Effector memory CD8-positive, alpha-beta T cell (primary cell): ENCODE results near the gene PVALB.

ENCODE experiments used
- ATAC-seq: fragments of 150-1000 bp; cut with Tn5 transposase; replicated peaks from 2 replicates; pipeline ENCODE4 v1.10.0; 2021; ENCODE audit warnings: mild to moderate bottlenecking, moderate library complexity
- DNase-seq, 3 experiments: peaks; one replicate each; pipeline ENCODE4 v3.0.0; 2021
- H3K27ac Mint-ChIP-seq, 2 donors: one replicate each; pipeline ENCODE4 v1.8.0; 2022; ENCODE audit warnings: mild to moderate bottlenecking in 2 of 2, mixed read lengths in 2 of 2, moderate library complexity in 2 of 2
- H3K27me3 Mint-ChIP-seq, 2 donors: one replicate each; pipeline ENCODE4 v1.8.0; 2022; ENCODE audit warnings: mixed read lengths in 2 of 2
- H3K36me3 Mint-ChIP-seq: one replicate; pipeline ENCODE4 v1.8.0; 2022; ENCODE audit warnings: mild to moderate bottlenecking, moderate library complexity, mixed read lengths; ENCODE audit not compliant: insufficient read depth
- H3K4me1 Mint-ChIP-seq, 2 donors: one replicate each; pipeline ENCODE4 v1.8.0; 2022; ENCODE audit warnings: low read depth in 2 of 2, mixed read lengths in 2 of 2
- H3K4me3 Mint-ChIP-seq, 2 donors: one replicate each; pipeline ENCODE4 v1.8.0; 2022; ENCODE audit warnings: mild to moderate bottlenecking in 2 of 2, mixed read lengths in 2 of 2, moderate library complexity in 2 of 2
- H3K9me3 Mint-ChIP-seq, 2 donors: one replicate each; pipeline ENCODE4 v1.8.0; 2022; ENCODE audit warnings: mixed read lengths in 2 of 2

The PVALB gene

DNA sequence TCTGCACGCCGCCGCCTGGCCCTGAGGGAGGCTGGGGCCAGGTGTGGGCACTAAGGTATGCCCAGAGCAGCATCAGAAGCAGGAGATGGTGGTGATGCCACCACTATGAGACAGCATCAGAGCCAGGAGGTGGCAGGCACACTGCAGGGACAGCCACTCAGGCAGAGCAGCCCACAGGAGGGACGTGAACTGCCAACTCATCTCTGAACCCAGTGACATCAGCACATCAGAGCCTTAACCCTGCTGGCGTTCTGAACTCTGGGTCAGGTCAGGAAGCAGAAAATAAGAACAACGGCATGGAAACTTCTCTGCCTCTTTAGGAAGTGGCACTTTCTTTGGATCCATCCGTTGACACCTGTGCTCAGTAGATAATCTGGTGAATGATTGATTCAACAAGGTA, 26.2 kb downstream of the PVALB start:
- DNase-seq: no peak
- no peaks in the 10 kb centered on the region for H3K9me3 Mint-ChIP-seq
- ATAC-seq: no peak
- H3K36me3 Mint-ChIP-seq: peaks cover 5% of the 10 kb centered on the region
- no peak overlapping the region for H3K27ac Mint-ChIP-seq
- no peak overlapping the region for H3K4me3 Mint-ChIP-seq
- H3K4me1 Mint-ChIP-seq: no peaks in the 10 kb centered on the region
- H3K27me3 Mint-ChIP-seq: peaks cover 32 to 72% of the 10 kb centered on the region in 2 donors

DNA sequence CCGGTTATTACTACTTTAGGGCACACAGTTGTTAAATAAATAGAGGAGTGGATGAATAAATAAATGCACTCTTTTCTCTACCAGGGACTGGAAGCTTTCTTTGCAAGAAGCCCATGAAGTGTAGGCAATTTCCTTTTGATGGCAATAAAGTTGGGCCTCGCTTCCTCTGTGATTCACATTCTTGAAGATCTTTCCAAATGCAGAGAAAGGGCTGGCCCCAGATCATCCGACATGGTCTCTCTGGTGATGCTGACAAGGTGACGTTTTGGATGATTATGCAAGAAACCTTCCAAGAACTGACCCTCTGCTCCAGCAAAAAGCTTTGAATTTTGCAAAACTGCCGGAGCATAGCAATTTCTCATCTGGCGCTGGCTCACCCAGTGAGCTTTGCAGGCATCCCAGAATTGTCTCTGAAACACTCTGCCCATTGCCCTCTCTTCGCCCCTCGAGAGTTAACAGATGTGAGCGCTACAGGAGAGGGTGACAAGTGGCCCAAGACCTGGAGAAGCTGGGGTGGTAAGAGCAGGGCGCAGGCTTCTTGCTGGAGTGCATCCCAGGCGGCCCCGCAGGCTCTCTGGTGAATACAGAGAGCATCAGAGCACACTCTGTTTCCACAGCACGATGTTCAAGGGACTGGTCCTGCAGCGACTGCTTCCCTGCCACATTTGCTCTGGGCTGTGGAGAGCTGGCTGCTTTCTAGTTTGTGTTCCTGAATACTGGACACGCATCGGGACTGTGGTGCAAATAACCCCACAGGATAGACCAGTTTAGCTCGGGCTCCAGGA, 29.4 kb downstream of the PVALB start:
- no peak overlapping the region for H3K27ac Mint-ChIP-seq
- peaks cover 19 to 79% of the 10 kb centered on the region in 2 donors for H3K27me3 Mint-ChIP-seq
- no peaks in the 10 kb centered on the region for H3K9me3 Mint-ChIP-seq
- ATAC-seq: no peak
- H3K4me3 Mint-ChIP-seq: no peak overlapping the region
- H3K36me3 Mint-ChIP-seq: peaks cover 7% of the 10 kb centered on the region
- no peak for DNase-seq
- H3K4me1 Mint-ChIP-seq: peaks cover 2 to 6% of the 10 kb centered on the region in 2 donors

DNA sequence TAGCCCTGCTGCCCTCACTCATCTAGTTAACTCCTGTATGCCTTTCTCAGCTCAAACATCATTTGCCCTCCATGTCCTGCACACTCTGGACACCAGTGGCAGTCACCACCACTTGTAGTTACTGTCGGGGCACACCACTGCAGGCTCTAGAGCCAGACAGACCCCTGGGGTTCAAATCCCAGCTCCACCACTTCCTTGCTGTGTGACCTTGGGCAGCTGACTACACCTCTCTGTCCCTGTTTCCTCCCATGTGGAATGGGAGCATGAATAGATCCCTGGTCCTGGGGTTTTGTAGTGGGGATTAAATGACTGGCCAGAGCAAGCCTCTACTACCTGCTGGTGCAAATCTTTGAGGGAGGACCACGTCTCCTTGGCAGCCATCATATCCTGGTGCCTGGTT, 33.1 kb downstream of the PVALB start:
- no peak overlapping the region for H3K4me3 Mint-ChIP-seq
- peaks cover 6 to 9% of the 10 kb centered on the region in 2 donors for H3K4me1 Mint-ChIP-seq
- peaks cover 7% of the 10 kb centered on the region for H3K36me3 Mint-ChIP-seq
- H3K9me3 Mint-ChIP-seq: no peaks in the 10 kb centered on the region
- H3K27me3 Mint-ChIP-seq: peaks cover 6 to 50% of the 10 kb centered on the region in 2 donors
- DNase-seq (no peak), ATAC-seq (no peak)
- peak overlapping the region in 1 of 2 donors; percentile 5 for H3K27ac Mint-ChIP-seq

DNA sequence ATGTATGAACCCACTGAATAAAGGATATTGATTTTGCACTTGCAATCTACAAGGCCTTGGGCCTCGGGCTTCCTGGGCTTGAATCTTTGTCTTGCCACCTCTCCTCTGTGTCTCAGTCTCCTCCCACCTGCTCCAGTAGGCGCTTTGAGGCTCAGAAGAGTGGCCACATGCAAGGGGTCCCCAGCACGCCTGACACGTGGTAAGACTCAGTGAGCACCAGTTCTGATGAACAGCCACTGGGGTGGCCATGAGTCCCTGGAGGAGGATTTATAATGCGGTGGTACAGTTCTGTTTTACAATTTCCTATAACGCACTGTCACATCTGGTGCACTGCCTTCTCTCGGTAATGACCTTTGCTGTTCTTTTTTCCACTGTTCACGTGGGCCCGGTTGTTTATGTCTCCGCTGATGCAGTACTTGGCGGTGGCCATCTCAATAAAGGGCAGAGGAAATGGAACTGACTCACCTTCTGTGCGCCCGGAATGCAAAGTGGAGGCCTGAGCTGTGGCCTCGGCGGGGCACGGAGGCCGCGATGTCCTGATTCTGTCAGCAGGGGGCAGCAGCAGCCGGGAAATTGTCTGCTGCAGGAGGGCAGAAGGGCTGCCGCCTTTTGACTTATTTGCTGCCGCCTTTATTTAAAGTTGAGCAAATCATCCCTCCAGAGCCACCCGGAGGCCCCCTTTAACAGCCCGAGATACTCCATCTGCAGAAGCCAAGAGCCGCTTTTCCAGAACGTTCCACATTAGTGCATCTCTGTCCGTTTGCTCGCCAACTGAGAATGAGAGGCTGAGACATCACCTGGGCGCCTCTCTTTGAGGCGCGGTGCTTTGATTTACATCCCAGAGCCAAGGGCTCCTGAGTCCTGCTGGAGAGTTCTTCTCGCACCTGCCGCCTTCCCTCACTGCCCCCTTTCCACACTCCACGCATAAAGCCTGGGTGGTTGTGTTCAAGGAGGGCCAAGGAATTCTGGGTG, 34.9 kb downstream of the PVALB start:
- H3K4me3 Mint-ChIP-seq: peak overlapping the region in 1 of 2 donors; percentile 37
- H3K9me3 Mint-ChIP-seq: no peaks in the 10 kb centered on the region
- H3K36me3 Mint-ChIP-seq: peaks cover 2% of the 10 kb centered on the region
- peaks cover 0 to 37% of the 10 kb centered on the region in 2 donors for H3K27me3 Mint-ChIP-seq
- DNase-seq (peak; percentile 84 to 90 (median 84)), ATAC-seq (peak; percentile 95)
- H3K27ac Mint-ChIP-seq: peak overlapping the region in 1 of 2 donors; percentile 79
- H3K4me1 Mint-ChIP-seq: peaks cover 7 to 9% of the 10 kb centered on the region in 2 donors

DNA sequence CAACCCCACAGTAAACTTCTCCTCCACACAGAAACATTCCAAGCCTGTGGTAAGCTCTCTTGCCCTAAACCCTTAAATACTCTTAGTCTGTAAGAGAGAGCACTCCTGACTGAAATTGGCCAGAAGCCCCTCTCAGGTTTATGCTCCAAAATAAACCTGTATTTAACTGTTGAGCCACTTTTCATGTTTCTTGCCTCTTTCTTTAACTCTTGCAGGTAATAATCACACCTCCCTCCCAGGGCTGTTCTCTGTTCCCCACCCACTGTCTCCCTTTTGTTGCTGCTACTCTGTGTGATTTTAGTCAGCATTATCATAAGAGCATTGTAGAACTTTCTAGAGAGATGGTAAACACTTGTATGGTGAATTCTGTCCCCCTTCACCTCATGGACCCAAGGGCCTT, 38.8 kb downstream of the PVALB start:
- H3K4me3 Mint-ChIP-seq: no peak overlapping the region
- H3K27ac Mint-ChIP-seq: no peak overlapping the region
- no peak for ATAC-seq
- no peak for DNase-seq
- H3K9me3 Mint-ChIP-seq: no peaks in the 10 kb centered on the region
- H3K4me1 Mint-ChIP-seq: peaks cover 20 to 22% of the 10 kb centered on the region in 2 donors
- H3K27me3 Mint-ChIP-seq: no peaks in the 10 kb centered on the region
- peaks cover 14% of the 10 kb centered on the region for H3K36me3 Mint-ChIP-seq

GRCh38 chr22:36776722-36777121, 40.1 kb downstream of the PVALB start:
- H3K4me3 Mint-ChIP-seq: peak overlapping the region; percentile 82 to 83
- no peaks in the 10 kb centered on the region for H3K9me3 Mint-ChIP-seq
- peaks cover 14% of the 10 kb centered on the region for H3K36me3 Mint-ChIP-seq
- H3K27ac Mint-ChIP-seq: peak overlapping the region; percentile 92 to 95
- H3K27me3 Mint-ChIP-seq: no peaks in the 10 kb centered on the region
- peaks cover 14 to 19% of the 10 kb centered on the region in 2 donors for H3K4me1 Mint-ChIP-seq
- peak in 1 of 3 experiments; percentile 4 for DNase-seq
- no peak for ATAC-seq

DNA sequence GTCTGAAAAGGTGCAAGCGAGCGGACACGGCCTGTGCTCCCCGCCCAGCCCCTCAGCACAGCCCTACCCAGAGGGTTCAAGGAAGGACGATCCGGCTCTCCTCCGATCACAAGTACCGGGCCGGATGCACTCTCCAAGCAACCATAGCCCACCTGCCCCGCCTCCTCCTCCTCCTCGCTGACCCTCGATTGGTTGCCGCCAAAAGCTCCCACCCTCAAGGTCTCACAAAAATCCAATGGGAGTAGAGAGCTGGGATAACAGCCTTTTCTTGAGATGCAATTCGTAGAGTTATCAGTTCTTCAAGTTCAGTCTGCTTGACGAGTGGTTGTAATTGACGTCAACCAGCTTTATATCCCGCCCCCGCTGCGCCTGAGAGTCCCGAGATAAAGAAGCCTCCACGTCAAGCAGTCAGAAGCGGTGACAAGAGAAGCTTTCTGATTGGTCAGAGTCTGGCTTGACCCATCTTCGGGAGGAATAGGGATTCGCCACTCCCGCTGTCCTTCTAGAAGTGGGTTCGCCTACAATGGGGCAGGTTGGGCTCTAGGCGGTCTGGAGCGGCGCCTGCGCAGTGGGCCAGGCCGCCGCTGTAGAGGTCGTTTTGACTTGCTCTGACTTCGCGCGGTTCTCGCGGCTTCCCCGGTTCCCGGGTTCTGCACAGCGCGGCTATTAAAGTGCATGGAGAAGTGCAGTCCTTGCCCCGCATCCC, 40.7 kb downstream of the PVALB start, which contains the start of gene IFT27:
Gene IFT27, minus strand, starts transcription at position 156 of the 706 bp plus-strand sequence. CDS start 412 bp downstream, outside the sequence.
- Mint-ChIP-seq H3K36me3 (peaks cover 14% of the 10 kb centered on the region), H3K4me1 (peaks cover 15 to 20% of the 10 kb centered on the region in 2 donors), H3K9me3 (no peaks in the 10 kb centered on the region), H3K4me3 (peak within 1 kb of the TSS; percentile 82 to 83), H3K27ac (peak within 1 kb of the TSS; percentile 92 to 95), H3K27me3 (no peaks in the 10 kb centered on the region)
- ATAC-seq (peak; percentile 86), DNase-seq (peak; percentile 92 to 96 (median 94))

DNA sequence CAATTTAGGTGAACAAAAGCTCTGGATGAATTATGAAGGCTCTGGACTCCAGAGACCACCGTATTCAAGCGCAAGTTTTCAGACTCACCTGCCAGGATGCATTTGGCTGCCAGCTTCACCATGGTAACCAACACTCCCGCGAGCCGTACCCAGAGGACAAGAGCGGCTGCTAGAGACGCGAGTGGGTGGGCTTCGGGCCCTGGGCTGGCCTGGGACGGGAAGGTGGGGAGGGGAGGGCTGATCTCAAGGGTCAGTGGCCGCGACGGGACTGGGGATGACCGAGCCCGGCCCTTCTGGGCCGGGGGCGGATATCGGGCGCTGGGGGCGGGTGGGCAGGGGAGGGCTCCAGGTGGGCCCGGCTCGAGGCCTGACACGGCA, 41.3 kb downstream of the PVALB start:
- peaks cover 14% of the 10 kb centered on the region for H3K36me3 Mint-ChIP-seq
- peak overlapping the region; percentile 82 to 83 for H3K4me3 Mint-ChIP-seq
- no peaks in the 10 kb centered on the region for H3K27me3 Mint-ChIP-seq
- peak; percentile 33 to 47 (median 40) for DNase-seq
- H3K4me1 Mint-ChIP-seq: peaks cover 17 to 20% of the 10 kb centered on the region in 2 donors
- H3K9me3 Mint-ChIP-seq: no peaks in the 10 kb centered on the region
- no peak for ATAC-seq
- H3K27ac Mint-ChIP-seq: peak overlapping the region; percentile 92 to 95

DNA sequence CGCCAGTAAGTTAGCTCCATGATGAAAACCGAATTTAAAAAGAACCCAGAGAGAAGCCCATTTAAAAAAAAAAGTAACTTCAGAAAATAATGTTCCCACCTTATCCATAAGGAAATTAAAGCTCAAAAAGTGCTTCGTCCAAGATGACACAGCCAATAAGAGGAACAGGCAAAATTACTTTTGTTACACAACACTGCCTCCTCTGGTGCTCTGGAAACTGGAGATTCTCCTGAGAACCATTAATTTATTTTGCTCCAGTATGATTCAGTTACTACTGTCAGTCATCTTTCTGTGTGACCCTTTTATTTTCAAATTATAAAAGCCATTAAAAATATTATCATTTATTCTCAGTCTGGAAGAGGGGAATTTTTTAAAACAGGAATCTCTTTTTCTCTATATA, 42.9 kb downstream of the PVALB start:
- Mint-ChIP-seq H3K4me1 (peaks cover 21% of the 10 kb centered on the region in 2 donors), H3K4me3 (no peak overlapping the region), H3K36me3 (peaks cover 14% of the 10 kb centered on the region), H3K27ac (no peak overlapping the region), H3K27me3 (no peaks in the 10 kb centered on the region), H3K9me3 (no peaks in the 10 kb centered on the region)
- no peak for ATAC-seq
- no peak for DNase-seq

DNA sequence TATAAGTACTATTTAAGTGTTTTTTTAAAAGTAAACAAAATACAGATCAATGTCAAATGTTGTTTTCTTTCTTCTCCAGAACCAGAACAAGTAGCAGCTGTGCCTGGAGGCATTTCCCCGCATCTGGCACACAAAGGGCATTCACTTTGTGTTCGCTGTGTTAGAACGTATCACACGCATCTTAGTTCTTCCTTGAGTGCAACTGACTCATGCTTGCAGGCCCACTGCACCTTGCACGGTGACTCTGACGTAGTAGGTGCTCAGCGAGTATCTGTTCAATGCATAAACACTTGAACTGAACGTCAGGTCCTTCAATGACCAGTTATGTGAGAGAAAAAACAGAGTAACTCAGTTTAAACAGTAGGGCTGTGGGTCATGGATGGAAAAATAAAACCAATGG, 44.4 kb downstream of the PVALB start:
- H3K4me3 Mint-ChIP-seq: no peak overlapping the region
- H3K27ac Mint-ChIP-seq: no peak overlapping the region
- ATAC-seq: no peak
- no peaks in the 10 kb centered on the region for H3K9me3 Mint-ChIP-seq
- no peak for DNase-seq
- no peaks in the 10 kb centered on the region for H3K27me3 Mint-ChIP-seq
- H3K4me1 Mint-ChIP-seq: peaks cover 21 to 24% of the 10 kb centered on the region in 2 donors
- peaks cover 14% of the 10 kb centered on the region for H3K36me3 Mint-ChIP-seq

- no peak for ATAC-seq
- no peak overlapping the region for H3K4me3 Mint-ChIP-seq
- peaks cover 15% of the 10 kb centered on the region for H3K36me3 Mint-ChIP-seq
- DNase-seq: no peak
- no peak overlapping the region for H3K27ac Mint-ChIP-seq
- no peaks in the 10 kb centered on the region for H3K9me3 Mint-ChIP-seq
- peaks cover 16 to 18% of the 10 kb centered on the region in 2 donors for H3K4me1 Mint-ChIP-seq
- H3K27me3 Mint-ChIP-seq: no peaks in the 10 kb centered on the region
These were observed 45.3 kb downstream of the PVALB start for GRCh38 chr22:36771356-36772063.

DNA sequence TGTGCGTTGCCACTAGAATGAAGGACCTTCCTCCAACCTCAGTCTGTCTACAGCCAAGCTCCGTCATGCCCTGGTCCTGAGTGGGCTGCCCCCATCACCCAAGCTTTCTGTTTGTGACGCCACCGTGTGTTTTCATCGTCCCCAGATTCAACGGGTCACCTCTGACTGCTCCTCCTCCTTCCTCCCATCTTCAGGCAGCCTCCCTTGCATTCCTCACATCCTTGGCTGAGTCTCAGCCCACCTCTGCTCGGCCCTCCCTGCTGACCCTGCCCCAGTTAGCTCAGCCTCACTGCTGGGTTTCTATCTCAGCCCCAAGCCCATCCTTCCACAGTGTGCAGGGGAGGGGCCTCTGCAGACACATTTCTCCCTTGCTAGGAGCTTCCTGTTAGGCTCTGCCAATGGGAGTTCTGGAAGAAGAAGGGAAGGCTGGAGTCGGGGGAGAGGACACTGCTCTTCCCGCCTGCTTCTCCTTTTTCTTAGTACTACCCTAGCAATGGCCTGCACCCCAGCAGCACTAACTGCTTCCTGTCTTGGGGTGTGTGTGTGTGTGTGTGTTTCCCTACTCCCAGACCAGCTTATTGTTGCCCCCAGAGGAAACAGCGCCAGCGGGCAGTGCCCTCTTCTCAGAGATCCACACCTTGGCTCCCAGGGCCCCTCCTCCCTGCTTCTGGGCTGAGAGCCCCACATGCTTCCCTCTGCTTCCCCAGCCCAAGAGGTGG, 46.2 kb downstream of the PVALB start:
- H3K27me3 Mint-ChIP-seq: no peaks in the 10 kb centered on the region
- no peak overlapping the region for H3K27ac Mint-ChIP-seq
- DNase-seq (no peak), ATAC-seq (no peak)
- H3K4me3 Mint-ChIP-seq: no peak overlapping the region
- H3K4me1 Mint-ChIP-seq: peaks cover 14 to 15% of the 10 kb centered on the region in 2 donors
- no peaks in the 10 kb centered on the region for H3K9me3 Mint-ChIP-seq
- H3K36me3 Mint-ChIP-seq: peaks cover 7% of the 10 kb centered on the region
